GM23338 (cell line): Measurements from ENCODE around the gene SYT9. TPM values are rescaled to one million over a fixed set of nuclear protein-coding genes. Genes with fewer than 3 reads are reported as not detected.

Experiments used
- ATAC-seq: fragments of 200-7000 bp; cut with Tn5 transposase; 3 replicates; pipeline ENCODE4 v1.9.1; 2020
- DNase-seq: peaks from one replicate; pipeline ENCODE4 v3.0.0-alpha.2; 2015; ENCODE audit warnings: low spot score
- H2AFZ ChIP-seq: fragments of 200-600 bp; sonication (generic); 2 replicates; pipeline ENCODE4 v1.8.0; 2016; ENCODE audit warnings: antibody characterized with exemption, mild to moderate bottlenecking, moderate library complexity
- H3F3A ChIP-seq: fragments of 200-600 bp; sonication (generic); replicated peaks from 2 replicates; pipeline ENCODE4 v1.8.0; 2017; ENCODE audit warnings: antibody characterized with exemption, mixed run types, low read depth
- H3K27ac ChIP-seq: fragments of 200-600 bp; sonication (generic); 2 replicates; pipeline ENCODE4 v1.6.1; 2016; ENCODE audit warnings: low read depth
- H3K27me3 ChIP-seq: fragments of 200-600 bp; sonication (generic); 2 replicates; pipeline ENCODE4 v1.8.0; 2016; ENCODE audit warnings: mild to moderate bottlenecking, mixed run types, moderate library complexity; ENCODE audit not compliant: insufficient read depth
- H3K36me3 ChIP-seq: fragments of 200-600 bp; sonication (generic); 2 replicates; pipeline ENCODE4 v1.8.0; 2016; ENCODE audit warnings: mild to moderate bottlenecking; ENCODE audit not compliant: insufficient read depth
- H3K4me1 ChIP-seq: fragments of 200-600 bp; sonication (generic); 2 replicates; pipeline ENCODE4 v1.8.0; 2016; ENCODE audit warnings: mild to moderate bottlenecking, moderate library complexity; ENCODE audit not compliant: insufficient read depth
- H3K4me2 ChIP-seq: fragments of 200-600 bp; sonication (generic); 2 replicates; pipeline ENCODE4 v1.7.1; 2017; ENCODE audit warnings: mixed run types
- H3K4me3 ChIP-seq: fragments of 200-600 bp; sonication (generic); 2 replicates; pipeline ENCODE4 v1.6.1; 2016; ENCODE audit warnings: mixed run types
- H3K79me2 ChIP-seq: fragments of 200-600 bp; sonication (generic); replicated peaks from 2 replicates; pipeline ENCODE4 v1.8.0; 2017; ENCODE audit warnings: mild to moderate bottlenecking; ENCODE audit not compliant: insufficient read depth
- H3K9me2 ChIP-seq: fragments of 200-600 bp; sonication (generic); 2 replicates; pipeline ENCODE4 v1.8.0; 2017; ENCODE audit not compliant: insufficient read depth
- H4K20me1 ChIP-seq: fragments of 200-600 bp; sonication (generic); replicated peaks from 2 replicates; pipeline ENCODE4 v1.8.0; 2017; ENCODE audit warnings: mild to moderate bottlenecking; ENCODE audit not compliant: insufficient read depth
- H3K27ac Mint-ChIP-seq: 2 replicates; pipeline ENCODE4 v1.8.0; 2020; ENCODE audit warnings: inconsistent platforms, mild to moderate bottlenecking, moderate library complexity, mixed read lengths
- H3K27me3 Mint-ChIP-seq: 3 replicates; pipeline ENCODE4 v1.8.0; 2022; ENCODE audit warnings: low read depth, mild to moderate bottlenecking, moderate library complexity, mixed read lengths, inconsistent platforms; ENCODE audit not compliant: insufficient read depth, poor library complexity
- H3K36me3 Mint-ChIP-seq: 3 replicates; pipeline ENCODE4 v1.8.0; 2021; ENCODE audit warnings: low read depth, mild to moderate bottlenecking, inconsistent platforms, moderate library complexity, mixed read lengths
- H3K4me1 Mint-ChIP-seq: 3 replicates; pipeline ENCODE4 v1.8.0; 2020; ENCODE audit warnings: mild to moderate bottlenecking, inconsistent platforms, mixed read lengths
- H3K4me3 Mint-ChIP-seq: 3 replicates; pipeline ENCODE4 v1.8.0; 2021; ENCODE audit warnings: moderate library complexity, mild to moderate bottlenecking, inconsistent platforms, mixed read lengths
- H3K9me3 Mint-ChIP-seq: 3 replicates; pipeline ENCODE4 v1.8.0; 2020; ENCODE audit warnings: moderate library complexity, mild to moderate bottlenecking, inconsistent platforms, mixed read lengths
- CREB1 ChIP-seq: fragments of 250-450 bp; sonication (Bioruptor Pico); IDR thresholded peaks from 2 replicates; pipeline ENCODE4 v1.5.0; 2020; ENCODE audit warnings: low read depth, mild to moderate bottlenecking, moderate library complexity
- STAT1 ChIP-seq: IDR thresholded peaks from one replicate; pipeline ENCODE4 v1.6.1; 2016; ENCODE audit warnings: antibody characterized with exemption; ENCODE audit not compliant: unreplicated experiment
- ZNF462 ChIP-seq: fragments of 250-450 bp; sonication (Bioruptor Pico); IDR thresholded peaks from 2 replicates; pipeline ENCODE4 v1.5.0; 2020; ENCODE audit warnings: mild to moderate bottlenecking, moderate library complexity
- polyA plus RNA-seq: library from polyadenylated mRNA; unstranded; fragments of >200 nt; fragmentation: Nextera tagmentation; extraction: Ambion mirVana; gene quantifications from 2 replicates; pipeline ENCODE4 v1.2.1, GENCODE V29; 2016
- total RNA-seq: library from RNA; depleted of rRNA; stranded (reverse); fragments of >200 nt; shearing (Covaris generic); gene quantifications from 2 replicates; pipeline ENCODE4 v1.2.3, GENCODE V29; 2014

Gene SYT9
- total and polyA plus RNA-seq, 2 experiments from 2014 or later, result 0.91 to 2.4 TPM

DNA sequence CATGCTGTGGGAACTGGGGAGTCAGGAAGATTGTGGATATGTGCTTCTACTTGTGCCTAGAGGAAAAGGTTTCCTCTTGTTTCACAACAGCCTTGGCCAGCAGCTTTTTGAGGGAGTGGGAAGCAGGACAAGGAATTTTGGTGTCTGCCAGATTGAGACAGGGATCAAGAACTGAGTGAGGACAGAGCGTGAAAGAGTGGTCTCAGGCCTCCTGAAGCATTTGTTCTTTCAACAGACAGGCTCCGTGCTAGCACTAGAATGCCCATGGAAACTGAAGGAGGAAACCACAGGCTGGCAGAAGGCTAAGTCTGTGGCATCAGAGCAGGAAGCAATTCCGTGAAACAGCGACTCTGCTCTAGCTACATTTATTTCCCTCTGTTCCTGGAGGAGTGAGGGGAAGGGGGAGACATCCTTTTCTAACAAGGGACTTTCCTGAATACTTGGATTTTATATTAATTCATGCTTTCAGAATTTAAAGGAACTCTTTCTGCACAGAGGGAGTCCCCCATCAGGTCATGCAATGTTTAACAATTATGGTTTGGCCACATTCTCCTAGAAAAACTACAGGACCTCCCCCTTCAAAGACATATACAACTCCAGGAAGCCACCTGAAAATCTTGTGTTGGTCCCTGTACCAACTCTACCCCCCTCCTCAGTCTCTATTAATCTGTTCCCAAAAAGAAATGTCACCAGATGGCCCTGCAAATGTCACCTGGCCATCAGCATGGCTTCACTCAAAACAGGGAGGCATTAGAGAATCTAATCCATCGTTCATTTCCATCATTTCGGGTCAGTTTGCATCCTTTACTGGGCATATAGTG is 96.1 kb downstream of the SYT9 start:
- H3K9me2 ChIP-seq, result no peaks in the 10 kb centered on the region
- H3K4me1 ChIP-seq, result no peaks in the 10 kb centered on the region
- Mint-ChIP-seq H3K4me3 (no peak overlapping the region), H3K36me3 (no peaks in the 10 kb centered on the region), H3K4me1 (peaks cover 12% of the 10 kb centered on the region; the same call in 2 of the 3 replicates), H3K9me3 (no peaks in the 10 kb centered on the region), H3K27me3 (peaks cover 2% of the 10 kb centered on the region), H3K27ac (no peak overlapping the region)
- no peaks in the 10 kb centered on the region; the same call in 1 of the 2 replicates for H4K20me1 ChIP-seq
- no peaks in the 10 kb centered on the region for H3K27me3 ChIP-seq
- no peaks in the 10 kb centered on the region for H3F3A ChIP-seq
- no peak overlapping the region for H2AFZ ChIP-seq
- no peaks in the 10 kb centered on the region for H3K36me3 ChIP-seq
- H3K27ac ChIP-seq, result no peak overlapping the region
- H3K79me2 ChIP-seq, result no peaks in the 10 kb centered on the region
- TF ChIP-seq STAT1, result no peak
- TF ChIP-seq CREB1 (CRISPR knock-in tag), result no peak
- TF ChIP-seq ZNF462 (CRISPR knock-in tag), result no peak
- H3K4me2 ChIP-seq, result no peak overlapping the region
- H3K4me3 ChIP-seq, result no peak overlapping the region
- ATAC-seq (no peak), DNase-seq (no peak)
